DND-41 (cell line): ENCODE measurements around the gene TCF7L2.

ENCODE experiments used
- ATAC-seq: fragments of 200-7000 bp; cut with Tn5 transposase; 3 replicates; pipeline ENCODE4 v1.9.1; 2021; ENCODE audit warnings: low read depth; ENCODE audit not compliant: insufficient read depth
- DNase-seq: peaks from one replicate; pipeline ENCODE4 v3.0.0-alpha.2; 2020
- H2AFZ ChIP-seq: 2 replicates; pipeline ENCODE4 v1.6.0; 2012; ENCODE audit warnings: low read depth, low read length
- H3K27ac ChIP-seq: 2 replicates; pipeline ENCODE4 v1.5.1; 2012; ENCODE audit warnings: low read length, inconsistent platforms
- H3K27me3 ChIP-seq: fragments of 200-600 bp; sonication (generic); 2 replicates; pipeline ENCODE4 v1.6.0; 2012; ENCODE audit warnings: low read length, mild to moderate bottlenecking, inconsistent platforms; ENCODE audit not compliant: insufficient read depth, poor library complexity
- H3K36me3 ChIP-seq: 2 replicates; pipeline ENCODE4 v1.5.1; 2012; ENCODE audit warnings: low read length, inconsistent platforms; ENCODE audit not compliant: insufficient read depth
- H3K4me1 ChIP-seq: 2 replicates; pipeline ENCODE4 v1.5.1; 2012; ENCODE audit warnings: mild to moderate bottlenecking, low read length; ENCODE audit not compliant: insufficient read depth
- H3K4me2 ChIP-seq: 2 replicates; pipeline ENCODE4 v1.6.0; 2012; ENCODE audit warnings: mild to moderate bottlenecking, moderate library complexity, low read length, inconsistent platforms; ENCODE audit not compliant: insufficient read depth
- H3K4me3 ChIP-seq, 2 experiments: fragments of 200-600 bp in 1 of 2; shearing (Covaris generic) in 1 of 2; 2 replicates each; pipeline ENCODE4 v1.5.1; 2012 to 2016; ENCODE audit warnings: inconsistent platforms in 2 of 2, low read length in 2 of 2, mild to moderate bottlenecking in 2 of 2, low read depth in 1 of 2, moderate library complexity in 1 of 2
- H3K79me2 ChIP-seq: 2 replicates; pipeline ENCODE4 v1.6.0; 2012; ENCODE audit warnings: low read length, inconsistent platforms; ENCODE audit not compliant: insufficient read depth
- H3K9ac ChIP-seq: 2 replicates; pipeline ENCODE4 v1.6.0; 2012; ENCODE audit warnings: low read depth, mild to moderate bottlenecking, inconsistent platforms, low read length, moderate library complexity
- H3K9me3 ChIP-seq: 2 replicates; pipeline ENCODE4 v1.5.1; 2012; ENCODE audit warnings: low read length, moderate library complexity, mild to moderate bottlenecking, inconsistent platforms; ENCODE audit not compliant: insufficient read depth, severe bottlenecking
- H4K20me1 ChIP-seq: 2 replicates; pipeline ENCODE4 v1.6.0; 2012; ENCODE audit warnings: low read length; ENCODE audit not compliant: insufficient read depth
- EZH2 ChIP-seq: IDR thresholded peaks from 3 replicates; pipeline ENCODE4 v1.6.1; 2012; ENCODE audit warnings: borderline replicate concordance, low read depth, mild to moderate bottlenecking, moderate library complexity, low read length, inconsistent platforms; ENCODE audit not compliant: severe bottlenecking
- TF ChIP-seq, protein P1 (sequence below): IDR thresholded peaks from 2 replicates; pipeline ENCODE4 v1.5.1; 2012; ENCODE audit warnings: borderline replicate concordance, low read length, moderate library complexity, mild to moderate bottlenecking; ENCODE audit not compliant: poor library complexity, severe bottlenecking; ENCODE audit errors: extremely low read depth

The TCF7L2 gene

DNA sequence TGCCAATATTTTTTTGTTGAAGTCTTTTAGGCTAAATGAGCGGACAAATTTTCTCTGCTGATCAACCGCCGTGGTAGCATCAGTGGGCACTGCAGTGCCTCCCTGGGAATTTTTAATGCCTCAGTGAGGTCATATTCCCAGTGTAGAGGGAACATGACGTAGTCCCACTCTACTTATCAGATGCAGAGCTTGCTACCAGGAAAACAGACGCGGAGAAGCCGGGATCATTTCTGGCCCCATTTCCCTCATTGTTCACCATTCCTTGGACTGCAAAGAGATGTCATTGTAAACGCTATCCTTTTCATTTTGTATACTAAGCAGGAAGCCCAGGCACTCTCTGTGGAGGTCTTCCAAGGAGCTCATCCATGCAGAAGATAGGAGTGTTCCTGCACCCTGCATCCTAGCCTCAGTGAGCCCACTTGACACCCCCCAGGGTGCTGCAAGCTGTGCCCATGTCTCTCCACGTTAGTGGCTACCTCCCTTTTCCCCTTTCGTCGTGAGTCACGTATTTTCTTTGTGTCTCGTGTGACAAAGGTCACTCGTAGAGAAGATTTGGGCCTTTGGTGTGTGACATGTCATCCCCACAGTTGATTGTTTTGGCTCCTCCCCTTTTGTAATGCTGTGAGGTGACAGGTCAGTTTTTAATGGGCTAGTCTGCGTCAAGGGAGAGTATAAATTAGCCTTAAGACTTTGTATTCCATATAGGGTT is 145.5 kb downstream of the TCF7L2 start:
- Histone ChIP-seq H3K4me3 (no peak overlapping the region), H2AFZ (no peak overlapping the region), H3K4me1 (peaks cover 28% of the 10 kb centered on the region), H3K27ac (no peak overlapping the region), H4K20me1 (peaks cover 6% of the 10 kb centered on the region; the same call in 1 of the 2 replicates), H3K9ac (no peak overlapping the region), H3K9me3 (no peaks in the 10 kb centered on the region), H3K79me2 (peaks cover 13% of the 10 kb centered on the region), H3K4me2 (no peak overlapping the region), H3K36me3 (peaks cover 19% of the 10 kb centered on the region), H3K27me3 (no peaks in the 10 kb centered on the region)
- no peak for DNase-seq
- TF ChIP-seq, protein P1, sequence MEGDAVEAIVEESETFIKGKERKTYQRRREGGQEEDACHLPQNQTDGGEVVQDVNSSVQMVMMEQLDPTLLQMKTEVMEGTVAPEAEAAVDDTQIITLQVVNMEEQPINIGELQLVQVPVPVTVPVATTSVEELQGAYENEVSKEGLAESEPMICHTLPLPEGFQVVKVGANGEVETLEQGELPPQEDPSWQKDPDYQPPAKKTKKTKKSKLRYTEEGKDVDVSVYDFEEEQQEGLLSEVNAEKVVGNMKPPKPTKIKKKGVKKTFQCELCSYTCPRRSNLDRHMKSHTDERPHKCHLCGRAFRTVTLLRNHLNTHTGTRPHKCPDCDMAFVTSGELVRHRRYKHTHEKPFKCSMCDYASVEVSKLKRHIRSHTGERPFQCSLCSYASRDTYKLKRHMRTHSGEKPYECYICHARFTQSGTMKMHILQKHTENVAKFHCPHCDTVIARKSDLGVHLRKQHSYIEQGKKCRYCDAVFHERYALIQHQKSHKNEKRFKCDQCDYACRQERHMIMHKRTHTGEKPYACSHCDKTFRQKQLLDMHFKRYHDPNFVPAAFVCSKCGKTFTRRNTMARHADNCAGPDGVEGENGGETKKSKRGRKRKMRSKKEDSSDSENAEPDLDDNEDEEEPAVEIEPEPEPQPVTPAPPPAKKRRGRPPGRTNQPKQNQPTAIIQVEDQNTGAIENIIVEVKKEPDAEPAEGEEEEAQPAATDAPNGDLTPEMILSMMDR, result no peak
- no peak for ATAC-seq

DNA sequence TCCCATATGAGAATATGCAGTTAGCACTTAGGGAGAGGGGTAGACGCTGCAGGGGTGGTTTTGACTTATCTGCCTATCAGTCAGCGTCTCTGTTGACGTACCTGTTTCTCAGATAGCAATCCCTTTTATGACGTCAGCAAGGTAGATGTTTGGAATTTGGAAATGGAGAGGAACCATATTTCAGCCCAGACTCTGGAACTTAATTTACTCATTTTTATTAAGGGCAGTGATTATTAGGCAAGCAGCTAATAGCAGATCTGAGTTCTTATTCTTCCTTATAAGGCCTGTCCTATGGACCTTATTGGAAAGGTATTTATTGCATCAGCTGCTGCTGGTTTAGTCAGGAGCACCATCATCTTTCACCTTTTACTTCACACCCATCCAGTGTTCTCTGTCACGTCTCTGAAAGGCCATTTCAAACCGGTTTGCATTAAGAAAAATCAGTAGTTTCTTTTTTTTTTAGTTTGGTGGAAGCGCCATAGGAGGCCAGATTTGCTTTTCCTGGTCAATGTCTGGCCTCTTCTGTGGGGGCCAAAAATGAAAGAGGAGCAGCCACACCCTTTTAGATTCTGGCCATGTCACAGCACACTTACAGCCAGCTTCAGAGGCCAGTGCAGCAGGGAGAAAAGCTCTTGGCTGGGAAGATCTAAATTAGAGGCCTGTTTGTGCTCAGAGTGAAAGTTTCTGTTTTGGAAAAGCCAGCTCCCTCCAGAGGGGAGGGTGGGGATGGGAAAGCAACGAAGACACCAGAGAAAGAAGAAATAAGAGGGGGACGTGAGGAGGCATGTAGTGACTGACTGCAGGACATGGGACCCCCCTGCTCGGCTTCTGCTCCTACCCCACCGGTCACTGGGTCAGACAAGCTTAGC is 146.3 kb downstream of the TCF7L2 start:
- peaks cover 13% of the 10 kb centered on the region for H3K79me2 ChIP-seq
- peaks cover 19% of the 10 kb centered on the region for H3K36me3 ChIP-seq
- no peaks in the 10 kb centered on the region for H3K9me3 ChIP-seq
- TF ChIP-seq, protein P1, result no peak
- TF ChIP-seq EZH2, result no peak
- peaks cover 6% of the 10 kb centered on the region; the same call in 1 of the 2 replicates for H4K20me1 ChIP-seq
- peaks cover 28% of the 10 kb centered on the region for H3K4me1 ChIP-seq
- no peak overlapping the region for H3K27ac ChIP-seq
- H3K4me3 ChIP-seq, result no peak overlapping the region
- no peaks in the 10 kb centered on the region for H3K27me3 ChIP-seq
- H3K4me2 ChIP-seq, result no peak overlapping the region
- DNase-seq (no peak), ATAC-seq (no peak)
- H3K9ac ChIP-seq, result no peak overlapping the region
- no peak overlapping the region for H2AFZ ChIP-seq

DNA sequence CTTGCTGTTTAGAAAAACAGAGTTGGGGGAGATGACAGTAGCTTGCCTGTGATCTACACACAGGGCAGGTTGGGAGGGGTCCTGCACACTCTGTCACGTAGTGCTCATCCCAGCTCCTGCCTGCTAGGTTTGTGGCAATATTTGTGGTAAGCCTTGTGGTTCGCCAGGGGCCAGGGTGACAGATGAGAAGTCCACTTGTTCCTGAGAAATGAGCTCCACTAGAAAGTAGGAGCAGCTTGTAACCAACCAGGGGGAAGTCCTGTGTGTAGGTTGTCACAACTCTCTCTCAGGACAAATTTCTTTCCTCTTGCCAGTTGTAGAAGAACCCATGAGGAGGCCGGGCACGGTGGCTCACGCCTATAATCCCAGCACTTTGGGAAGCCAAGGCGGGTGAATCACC is 147.0 kb downstream of the TCF7L2 start:
- H3K4me1 ChIP-seq, result peaks cover 26% of the 10 kb centered on the region
- no peak overlapping the region for H3K9ac ChIP-seq
- no peaks in the 10 kb centered on the region for H3K9me3 ChIP-seq
- H4K20me1 ChIP-seq, result peaks cover 6% of the 10 kb centered on the region; the same call in 1 of the 2 replicates
- no peak overlapping the region for H3K4me2 ChIP-seq
- peaks cover 13% of the 10 kb centered on the region for H3K79me2 ChIP-seq
- no peak for DNase-seq
- H3K27me3 ChIP-seq, result no peaks in the 10 kb centered on the region
- H3K27ac ChIP-seq, result no peak overlapping the region
- H2AFZ ChIP-seq, result no peak overlapping the region
- TF ChIP-seq EZH2, result no peak
- TF ChIP-seq, protein P1, result no peak
- peaks cover 17% of the 10 kb centered on the region for H3K36me3 ChIP-seq
- no peak overlapping the region for H3K4me3 ChIP-seq
- peak; percentile 36; the same call in 1 of the 3 replicates for ATAC-seq
